ENCODE data around the gene TMEM131L.

DNA sequence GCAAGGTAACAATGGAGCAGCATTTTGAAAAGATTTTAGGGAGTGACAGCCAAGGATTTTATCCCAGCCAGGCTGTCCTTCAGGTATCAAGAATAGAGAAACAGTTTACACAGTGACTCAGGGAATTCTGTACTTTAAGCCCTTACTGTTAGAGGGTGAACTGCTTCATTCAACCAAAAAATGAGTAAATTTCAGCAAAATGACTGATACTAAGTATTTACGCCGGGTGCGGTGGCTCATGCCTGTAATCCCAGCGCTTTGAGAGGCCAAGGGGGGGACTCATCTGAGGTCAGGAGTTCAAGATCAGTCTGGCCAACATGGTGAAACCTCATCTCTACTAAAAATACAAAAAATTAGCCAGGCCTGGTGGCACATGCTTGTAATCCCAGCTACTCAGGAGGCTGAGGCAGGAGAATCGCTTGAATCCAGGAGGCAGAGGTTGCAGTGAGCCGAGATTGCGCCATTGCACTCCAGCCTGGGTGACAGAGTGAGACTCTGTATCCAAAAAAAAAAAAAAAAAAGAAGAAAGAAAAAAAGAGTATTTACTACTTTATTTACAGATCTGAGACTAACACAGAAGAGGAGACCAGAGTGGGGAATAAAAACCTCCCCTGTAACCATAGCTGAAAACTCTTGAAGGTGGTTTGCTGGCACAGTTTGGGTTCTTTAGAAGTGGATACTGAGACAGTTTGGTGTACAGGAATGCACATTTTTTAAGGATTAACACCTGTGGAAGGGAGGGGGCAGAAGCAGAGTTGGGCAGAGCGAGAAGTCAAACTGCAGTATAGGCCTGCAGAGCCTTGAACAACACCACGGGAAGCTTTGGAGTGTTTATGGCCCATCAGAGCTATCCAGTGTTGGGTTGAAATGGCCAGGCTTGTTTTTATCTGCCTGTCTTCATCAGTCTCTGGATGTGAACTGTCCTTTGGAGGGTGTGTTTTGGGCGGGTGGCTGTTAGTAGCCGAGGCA, 40.5 kb downstream of the TMEM131L start:
- TF ChIP-seq, protein P1, sequence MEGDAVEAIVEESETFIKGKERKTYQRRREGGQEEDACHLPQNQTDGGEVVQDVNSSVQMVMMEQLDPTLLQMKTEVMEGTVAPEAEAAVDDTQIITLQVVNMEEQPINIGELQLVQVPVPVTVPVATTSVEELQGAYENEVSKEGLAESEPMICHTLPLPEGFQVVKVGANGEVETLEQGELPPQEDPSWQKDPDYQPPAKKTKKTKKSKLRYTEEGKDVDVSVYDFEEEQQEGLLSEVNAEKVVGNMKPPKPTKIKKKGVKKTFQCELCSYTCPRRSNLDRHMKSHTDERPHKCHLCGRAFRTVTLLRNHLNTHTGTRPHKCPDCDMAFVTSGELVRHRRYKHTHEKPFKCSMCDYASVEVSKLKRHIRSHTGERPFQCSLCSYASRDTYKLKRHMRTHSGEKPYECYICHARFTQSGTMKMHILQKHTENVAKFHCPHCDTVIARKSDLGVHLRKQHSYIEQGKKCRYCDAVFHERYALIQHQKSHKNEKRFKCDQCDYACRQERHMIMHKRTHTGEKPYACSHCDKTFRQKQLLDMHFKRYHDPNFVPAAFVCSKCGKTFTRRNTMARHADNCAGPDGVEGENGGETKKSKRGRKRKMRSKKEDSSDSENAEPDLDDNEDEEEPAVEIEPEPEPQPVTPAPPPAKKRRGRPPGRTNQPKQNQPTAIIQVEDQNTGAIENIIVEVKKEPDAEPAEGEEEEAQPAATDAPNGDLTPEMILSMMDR (IDR thresholded peaks at IDR 0.05; ENCODE audit: low read length) = no peak
- TF ChIP-seq EZH2 (IDR thresholded peaks at IDR 0.05; ENCODE audit: borderline replicate concordance, low read length) = no peak

Data from OCI-LY1 (cell line).